HCT116 (cell line): ENCODE data around the gene SLC27A5. TPM values are rescaled to one million over a fixed set of nuclear protein-coding genes. Genes with fewer than 3 reads are reported as not detected.

ENCODE experiments used
- ATAC-seq: fragments of 200-7000 bp; cut with Tn5 transposase; 2 replicates; pipeline ENCODE4 v1.9.1; 2020; ENCODE audit warnings: mild to moderate bottlenecking, moderate library complexity
- BruUV-seq: library from RNA; stranded (reverse); fragments of 400-500 nt; replicated peaks from 2 replicates; lab custom pipeline; 2021; lab: Mats Ljungman, UMichigan
- CTCF ChIA-PET: fragments of 300-600 bp; sonication (Branson Sonifier 250); formaldehyde crosslinking; loops from one replicate; lab custom pipeline; 2021; ENCODE audit warnings: antibody characterized with exemption; lab: Charles Lee
- POLR2A ChIA-PET: fragments of 300-600, 350-600 bp; sonication (Branson Sonifier 250); formaldehyde crosslinking; loops from one replicate; lab custom pipeline; 2021; ENCODE audit warnings: antibody characterized with exemption; lab: Charles Lee
- RAD21 ChIA-PET, 2 experiments: fragments of 300-600 bp; sonication (Branson Sonifier 250); formaldehyde crosslinking; loops; one replicate each; lab custom pipeline; 2023; ENCODE audit warnings: low total read pairs in 2 of 2; ENCODE audit not compliant: uncharacterized antibody in 2 of 2, unreplicated experiment in 2 of 2, low non-redundant PET in 1 of 2; lab: Charles Lee
- DNase-seq: peaks from one replicate; pipeline ENCODE4 v3.0.0-alpha.2; 2010; ENCODE audit warnings: low read depth, low spot score
- H2AFZ ChIP-seq: fragments of 200-600 bp; shearing (Covaris generic), sonication (generic); 2 replicates; pipeline ENCODE4 v1.6.1; 2017; ENCODE audit warnings: low read depth, mixed run types, mixed read lengths, antibody characterized with exemption, low read length; ENCODE audit not compliant: poor library complexity, severe bottlenecking
- H3K27ac ChIP-seq: 2 replicates; pipeline ENCODE4 v1.5.1; 2012; ENCODE audit warnings: low read depth, low read length
- H3K27me3 ChIP-seq: fragments of 200-600 bp; sonication (generic); 2 replicates; pipeline ENCODE4 v1.6.1; 2016; ENCODE audit warnings: mixed run types, low read length, mixed read lengths; ENCODE audit not compliant: insufficient read depth
- H3K36me3 ChIP-seq, 2 experiments: fragments of 200-500 bp in 1 of 2; fragments of 200-600 bp in 1 of 2; sonication (Bioruptor generic) in 1 of 2; sonication (generic) in 1 of 2; 2 replicates each; pipeline versions ENCODE4 v1.5.1 to v1.6.1; 2014 to 2016; ENCODE audit warnings: low read length in 2 of 2, inconsistent platforms in 1 of 2, mixed read lengths in 1 of 2, mixed run types in 1 of 2; ENCODE audit not compliant: insufficient read depth in 2 of 2, control insufficient read depth in 1 of 2
- H3K4me1 ChIP-seq, 2 experiments: fragments of 200-600 bp in 1 of 2; sonication (generic) in 1 of 2; 2 replicates each; pipeline versions ENCODE4 v1.5.1 to v1.6.1; 2012 to 2017; ENCODE audit warnings: low read length in 2 of 2, inconsistent platforms in 1 of 2, mild to moderate bottlenecking in 1 of 2, mixed read lengths in 1 of 2, mixed run types in 1 of 2, moderate library complexity in 1 of 2; ENCODE audit not compliant: insufficient read depth in 2 of 2, control insufficient read depth in 1 of 2
- H3K4me2 ChIP-seq: fragments of 200-600 bp; sonication (generic); 2 replicates; pipeline ENCODE4 v1.6.1; 2017; ENCODE audit warnings: mixed run types, low read length, mixed read lengths
- H3K4me3 ChIP-seq, 2 experiments: fragments of 200-600 bp in 1 of 2; sonication (generic) in 1 of 2; replicated peaks in 1 of 2; 2 replicates each; pipeline ENCODE4 v1.5.1; 2011 to 2016; ENCODE audit warnings: low read length in 2 of 2, control low read depth in 1 of 2, low read depth in 1 of 2, mild to moderate bottlenecking in 1 of 2, mixed read lengths in 1 of 2, mixed run types in 1 of 2
- H3K79me2 ChIP-seq: fragments of 200-600 bp; sonication (generic); 2 replicates; pipeline ENCODE4 v1.6.1; 2017; ENCODE audit warnings: mild to moderate bottlenecking, mixed run types, low read length, moderate library complexity, mixed read lengths; ENCODE audit not compliant: insufficient read depth
- H3K9ac ChIP-seq: fragments of 200-600 bp; sonication (generic); 2 replicates; pipeline ENCODE4 v1.6.1; 2016; ENCODE audit warnings: low read length, mixed read lengths
- H3K9me2 ChIP-seq: fragments of 200-600 bp; sonication (generic), shearing (Covaris generic); 2 replicates; pipeline ENCODE4 v1.6.1; 2017; ENCODE audit warnings: mixed run types, mild to moderate bottlenecking, moderate library complexity; ENCODE audit not compliant: insufficient read depth
- H3K9me3 ChIP-seq, 2 experiments: fragments of 200-500 bp in 1 of 2; fragments of 200-600 bp in 1 of 2; sonication (Bioruptor generic) in 1 of 2; sonication (generic) in 1 of 2; 2 replicates each; pipeline ENCODE4 v1.6.1; 2014 to 2017; ENCODE audit warnings: low read length in 2 of 2, mixed read lengths in 2 of 2, inconsistent platforms in 1 of 2, low read depth in 1 of 2, mild to moderate bottlenecking in 1 of 2, mixed run types in 1 of 2, moderate library complexity in 1 of 2; ENCODE audit not compliant: control insufficient read depth in 1 of 2, insufficient read depth in 1 of 2
- H4K20me1 ChIP-seq: fragments of 200-600 bp; sonication (generic), shearing (Covaris generic); 2 replicates; pipeline ENCODE4 v1.6.1; 2017; ENCODE audit warnings: mixed run types, mild to moderate bottlenecking, moderate library complexity; ENCODE audit not compliant: insufficient read depth
- CBX3 ChIP-seq: IDR thresholded peaks from 2 replicates; pipeline ENCODE4 v1.6.1; 2012; ENCODE audit warnings: low read depth
- CEBPB ChIP-seq: IDR thresholded peaks from 2 replicates; pipeline ENCODE4 v1.6.1; 2012; ENCODE audit warnings: low read depth
- EGR1 ChIP-seq: IDR thresholded peaks from 2 replicates; pipeline ENCODE4 v1.6.1; 2012; ENCODE audit warnings: low read depth
- ELF1 ChIP-seq: IDR thresholded peaks from 2 replicates; pipeline ENCODE4 v1.6.1; 2012; ENCODE audit warnings: low read depth, borderline replicate concordance
- EZH2 ChIP-seq: fragments of 200-600 bp; sonication (generic); IDR thresholded peaks from 2 replicates; pipeline ENCODE4 v1.6.1; 2017; ENCODE audit warnings: antibody characterized with exemption, mixed run types
- EZH2phosphoT487 ChIP-seq: fragments of 200-600 bp; IDR thresholded peaks from 2 replicates; pipeline ENCODE4 v1.6.1; 2018; ENCODE audit warnings: antibody characterized with exemption, borderline replicate concordance
- FOSL1 ChIP-seq: IDR thresholded peaks from 2 replicates; pipeline ENCODE4 v1.6.1; 2012; ENCODE audit warnings: low read depth
- JUND ChIP-seq: IDR thresholded peaks from 2 replicates; pipeline ENCODE4 v1.6.1; 2012
- POLR2A ChIP-seq: IDR thresholded peaks from 2 replicates; pipeline ENCODE4 v1.7.0; 2011; ENCODE audit warnings: borderline replicate concordance; ENCODE audit not compliant: insufficient read depth, insufficient read length; ENCODE audit errors: extremely low read depth
- POLR2AphosphoS5 ChIP-seq: IDR thresholded peaks from 2 replicates; pipeline ENCODE4 v1.6.1; 2011; ENCODE audit warnings: mild to moderate bottlenecking, low read depth, low read length, moderate library complexity
- RAD21 ChIP-seq: IDR thresholded peaks from 2 replicates; pipeline ENCODE4 v1.6.1; 2012; ENCODE audit warnings: low read depth, mild to moderate bottlenecking
- SIN3A ChIP-seq: IDR thresholded peaks from 2 replicates; pipeline ENCODE4 v1.6.1; 2012; ENCODE audit warnings: low read depth
- SP1 ChIP-seq: IDR thresholded peaks from 2 replicates; pipeline ENCODE4 v1.6.1; 2012; ENCODE audit warnings: low read depth
- SRF ChIP-seq: IDR thresholded peaks from 2 replicates; pipeline ENCODE4 v1.6.1; 2012; ENCODE audit warnings: low read depth
- TCF7L2 ChIP-seq: IDR thresholded peaks from 2 replicates; pipeline ENCODE4 v1.7.0; 2011; ENCODE audit warnings: borderline replicate concordance, inconsistent platforms; ENCODE audit not compliant: insufficient read depth, insufficient read length; ENCODE audit errors: extremely low read depth
- YY1 ChIP-seq: IDR thresholded peaks from 2 replicates; pipeline ENCODE4 v1.6.1; 2011; ENCODE audit warnings: low read length, low read depth, moderate library complexity, mild to moderate bottlenecking; ENCODE audit not compliant: insufficient replicate concordance; ENCODE audit errors: extremely low read depth
- ZFX ChIP-seq: fragments of 450-650 bp; IDR thresholded peaks from 2 replicates; pipeline ENCODE4 v1.6.1; 2017
- ZNF274 ChIP-seq: fragments of 200-500 bp; sonication (Bioruptor generic); IDR thresholded peaks from 2 replicates; pipeline ENCODE4 v1.6.1; 2014; ENCODE audit warnings: mild to moderate bottlenecking, low read depth, low read length, inconsistent platforms
- intact Hi-C: fragments of 100-400 bp; cut with micrococcal nuclease; formaldehyde crosslinking; loops from 2 replicates; pipeline ENCODE4 v1.10.0; 2022
- total RNA-seq: library from RNA; stranded (reverse); gene quantifications from one replicate; pipeline ENCODE4 v1.2.1, GENCODE V29; 2021; ENCODE audit not compliant: unreplicated experiment
- TF ChIP-seq, protein P1 (sequence below): IDR thresholded peaks from 2 replicates; pipeline ENCODE4 v1.6.1; 2012
- TF ChIP-seq, protein P2 (sequence below), 3 experiments: fragments of 200-600 bp in 1 of 3; sonication (generic) in 1 of 3; IDR thresholded peaks in 2 of 3; conservative IDR thresholded peaks in 1 of 3; 2 replicates each; pipeline ENCODE4 v1.5.1; 2012 to 2017; ENCODE audit warnings: low read depth in 2 of 3, low read length in 2 of 3, antibody characterized with exemption in 1 of 3, borderline replicate concordance in 1 of 3, control low read depth in 1 of 3, mild to moderate bottlenecking in 1 of 3, mixed read lengths in 1 of 3, mixed run types in 1 of 3, moderate library complexity in 1 of 3; ENCODE audit not compliant: insufficient read depth in 1 of 3
- TF ChIP-seq, protein P3 (sequence below): IDR thresholded peaks from 2 replicates; pipeline ENCODE4 v1.6.1; 2012; ENCODE audit warnings: low read depth
- TF ChIP-seq, protein P4 (sequence below): IDR thresholded peaks from 2 replicates; pipeline ENCODE4 v1.6.1; 2012

Gene SLC27A5
- total RNA-seq, 1 experiment from 2014 or later, result 27.1 TPM

DNA sequence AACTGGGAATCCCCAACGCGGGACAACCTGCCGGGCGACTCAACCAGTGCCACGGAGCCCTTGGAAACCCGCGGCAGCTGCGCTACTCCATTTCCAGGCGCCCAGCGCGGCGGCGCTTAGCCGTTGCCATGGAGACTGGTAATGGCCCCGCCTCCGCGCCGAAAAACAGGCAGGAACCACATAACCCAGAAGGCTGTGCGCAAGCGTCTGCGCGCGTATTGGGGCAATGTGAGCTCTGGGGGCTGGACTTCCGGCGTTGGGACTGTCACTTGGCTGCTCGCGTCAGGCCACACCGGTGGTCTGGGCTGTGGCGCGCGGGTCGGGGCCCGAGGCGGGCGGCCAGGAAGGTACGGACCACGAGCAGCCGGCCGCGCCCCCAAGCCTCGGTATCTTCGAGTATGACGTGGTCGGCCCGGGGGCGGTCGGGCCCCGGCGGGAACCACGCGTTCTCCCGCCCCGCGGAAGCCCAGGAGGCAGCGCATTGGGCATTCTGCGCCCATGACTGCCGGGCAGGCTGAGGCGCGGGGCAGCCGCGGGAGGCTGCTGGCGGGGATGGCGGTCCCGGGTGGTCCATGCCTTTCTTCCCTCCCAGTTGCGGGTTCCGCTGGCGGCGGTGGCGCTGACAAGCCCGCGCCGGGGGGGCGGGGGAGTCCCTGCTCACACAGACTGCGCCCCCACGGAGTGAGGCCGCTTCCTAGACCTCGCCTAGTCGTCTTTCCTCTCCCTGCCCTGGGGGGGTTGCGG, 60.3 kb downstream of the SLC27A5 start, which contains the start of gene ZNF324B:
Gene ZNF324B (plus strand): TSS at position 265 of the 744 bp plus-strand sequence. CDS start 2,080 bp downstream, outside the sequence.
- no TSS peak for BruUV-seq
- Histone ChIP-seq H3K79me2 (no peaks in the 10 kb centered on the region), H3K9ac (peak within 1 kb of the TSS; percentile 81), H3K36me3 (peaks cover 0 to 2% of the 10 kb centered on the region in 2 experiments; a peak in 2 of 4 replicates), H3K4me1 (peaks cover 6 to 10% of the 10 kb centered on the region in 2 experiments; a peak in 2 of 4 replicates), H3K4me3 (peak within 1 kb of the TSS; percentile 62 to 73), H4K20me1 (no peaks in the 10 kb centered on the region), H3K9me2 (no peaks in the 10 kb centered on the region), H3K4me2 (peak within 1 kb of the TSS; percentile 83), H3K27ac (peak within 1 kb of the TSS; percentile 66; the same call in 1 of the 2 replicates), H3K27me3 (no peaks in the 10 kb centered on the region), H2AFZ (no peak within 1 kb of the TSS), H3K9me3 (peaks cover 6 to 11% of the 10 kb centered on the region in 2 experiments; a peak in 2 of 4 replicates)
- RAD21 ChIA-PET, result no interaction called here
- POLR2A ChIA-PET, result interaction anchor here (0.6 to 0.8 kb wide), 2 partner anchors 16 to 43 kb away, joined by 4 read pairs; partner anchors contain the start of gene ZNF584
- intact Hi-C loops, result loop anchor here (5.0 kb wide), 1 partner anchor 44 kb away; the partner anchor contains the start of gene ZNF584
- DNase-seq (peak; percentile 90), ATAC-seq (peak; percentile 94)
- CTCF ChIA-PET, result no interaction called here
- TF ChIP-seq, protein P1, sequence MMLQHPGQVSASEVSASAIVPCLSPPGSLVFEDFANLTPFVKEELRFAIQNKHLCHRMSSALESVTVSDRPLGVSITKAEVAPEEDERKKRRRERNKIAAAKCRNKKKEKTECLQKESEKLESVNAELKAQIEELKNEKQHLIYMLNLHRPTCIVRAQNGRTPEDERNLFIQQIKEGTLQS, result no peak
- TF ChIP-seq TCF7L2, result no peak
- TF ChIP-seq FOSL1, result no peak
- TF ChIP-seq JUND, result no peak
- peak; percentile 69; the same call in 1 of the 2 replicates for TF ChIP-seq ZFX
- peak; percentile 81 for TF ChIP-seq SP1
- TF ChIP-seq ELF1, result no peak; the same call in 1 of the 2 replicates
- TF ChIP-seq, protein P2, sequence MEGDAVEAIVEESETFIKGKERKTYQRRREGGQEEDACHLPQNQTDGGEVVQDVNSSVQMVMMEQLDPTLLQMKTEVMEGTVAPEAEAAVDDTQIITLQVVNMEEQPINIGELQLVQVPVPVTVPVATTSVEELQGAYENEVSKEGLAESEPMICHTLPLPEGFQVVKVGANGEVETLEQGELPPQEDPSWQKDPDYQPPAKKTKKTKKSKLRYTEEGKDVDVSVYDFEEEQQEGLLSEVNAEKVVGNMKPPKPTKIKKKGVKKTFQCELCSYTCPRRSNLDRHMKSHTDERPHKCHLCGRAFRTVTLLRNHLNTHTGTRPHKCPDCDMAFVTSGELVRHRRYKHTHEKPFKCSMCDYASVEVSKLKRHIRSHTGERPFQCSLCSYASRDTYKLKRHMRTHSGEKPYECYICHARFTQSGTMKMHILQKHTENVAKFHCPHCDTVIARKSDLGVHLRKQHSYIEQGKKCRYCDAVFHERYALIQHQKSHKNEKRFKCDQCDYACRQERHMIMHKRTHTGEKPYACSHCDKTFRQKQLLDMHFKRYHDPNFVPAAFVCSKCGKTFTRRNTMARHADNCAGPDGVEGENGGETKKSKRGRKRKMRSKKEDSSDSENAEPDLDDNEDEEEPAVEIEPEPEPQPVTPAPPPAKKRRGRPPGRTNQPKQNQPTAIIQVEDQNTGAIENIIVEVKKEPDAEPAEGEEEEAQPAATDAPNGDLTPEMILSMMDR (IDR thresholded peaks at IDR 0.05 in 2 of 3, conservative IDR thresholded peaks at IDR 0.05 in 1 of 3; ENCODE audit: borderline replicate concordance in 1 of 3, insufficient read depth in 1 of 3, low read depth in 2 of 3, low read length in 2 of 3), result no peak
- TF ChIP-seq, protein P3, sequence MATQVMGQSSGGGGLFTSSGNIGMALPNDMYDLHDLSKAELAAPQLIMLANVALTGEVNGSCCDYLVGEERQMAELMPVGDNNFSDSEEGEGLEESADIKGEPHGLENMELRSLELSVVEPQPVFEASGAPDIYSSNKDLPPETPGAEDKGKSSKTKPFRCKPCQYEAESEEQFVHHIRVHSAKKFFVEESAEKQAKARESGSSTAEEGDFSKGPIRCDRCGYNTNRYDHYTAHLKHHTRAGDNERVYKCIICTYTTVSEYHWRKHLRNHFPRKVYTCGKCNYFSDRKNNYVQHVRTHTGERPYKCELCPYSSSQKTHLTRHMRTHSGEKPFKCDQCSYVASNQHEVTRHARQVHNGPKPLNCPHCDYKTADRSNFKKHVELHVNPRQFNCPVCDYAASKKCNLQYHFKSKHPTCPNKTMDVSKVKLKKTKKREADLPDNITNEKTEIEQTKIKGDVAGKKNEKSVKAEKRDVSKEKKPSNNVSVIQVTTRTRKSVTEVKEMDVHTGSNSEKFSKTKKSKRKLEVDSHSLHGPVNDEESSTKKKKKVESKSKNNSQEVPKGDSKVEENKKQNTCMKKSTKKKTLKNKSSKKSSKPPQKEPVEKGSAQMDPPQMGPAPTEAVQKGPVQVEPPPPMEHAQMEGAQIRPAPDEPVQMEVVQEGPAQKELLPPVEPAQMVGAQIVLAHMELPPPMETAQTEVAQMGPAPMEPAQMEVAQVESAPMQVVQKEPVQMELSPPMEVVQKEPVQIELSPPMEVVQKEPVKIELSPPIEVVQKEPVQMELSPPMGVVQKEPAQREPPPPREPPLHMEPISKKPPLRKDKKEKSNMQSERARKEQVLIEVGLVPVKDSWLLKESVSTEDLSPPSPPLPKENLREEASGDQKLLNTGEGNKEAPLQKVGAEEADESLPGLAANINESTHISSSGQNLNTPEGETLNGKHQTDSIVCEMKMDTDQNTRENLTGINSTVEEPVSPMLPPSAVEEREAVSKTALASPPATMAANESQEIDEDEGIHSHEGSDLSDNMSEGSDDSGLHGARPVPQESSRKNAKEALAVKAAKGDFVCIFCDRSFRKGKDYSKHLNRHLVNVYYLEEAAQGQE, result no peak
- TF ChIP-seq CEBPB, result no peak
- TF ChIP-seq POLR2AphosphoS5, result peak; percentile 70
- no peak for TF ChIP-seq ZNF274
- TF ChIP-seq RAD21, result no peak
- TF ChIP-seq SIN3A, result peak; percentile 74; the same call in 1 of the 2 replicates
- TF ChIP-seq EGR1, result peak; percentile 72
- TF ChIP-seq CBX3, result no peak
- TF ChIP-seq EZH2, result no peak
- TF ChIP-seq YY1, result peak; percentile 68
- TF ChIP-seq EZH2phosphoT487, result no peak
- TF ChIP-seq POLR2A, result no peak
- TF ChIP-seq SRF, result no peak
- TF ChIP-seq, protein P4, sequence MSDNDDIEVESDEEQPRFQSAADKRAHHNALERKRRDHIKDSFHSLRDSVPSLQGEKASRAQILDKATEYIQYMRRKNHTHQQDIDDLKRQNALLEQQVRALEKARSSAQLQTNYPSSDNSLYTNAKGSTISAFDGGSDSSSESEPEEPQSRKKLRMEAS, result peak; percentile 71
